Transverse colon (tissue), 4 donors: ENCODE measurements around the gene SNRNP27.

Experiments
- EP300 ChIP-seq: sonication (generic); formaldehyde crosslinking; IDR thresholded peaks from one replicate; pipeline ENCODE4 v1.6.1; 2017; ENCODE audit warnings: antibody characterized with exemption, low read depth
- POLR2A ChIP-seq: fragments of 450-650 bp; IDR thresholded peaks from one replicate; pipeline ENCODE4 v1.6.1; 2016; ENCODE audit warnings: antibody characterized with exemption, mild to moderate bottlenecking, moderate library complexity
- POLR2AphosphoS5 ChIP-seq, 3 donors: sonication (generic); formaldehyde crosslinking; IDR thresholded peaks; one replicate each; pipeline ENCODE4 v1.6.1; 2016; ENCODE audit warnings: antibody characterized with exemption in 3 of 3
- TF ChIP-seq, protein P1 (sequence below), 5 experiments: fragments of 200-600 bp in 3 of 5; fragments of 450-650 bp in 2 of 5; sonication (generic) in 3 of 5; IDR thresholded peaks; 1 replicate in 2 of 5; 2 replicates in 3 of 5; pipeline ENCODE4 v1.5.1; 2016 to 2017; ENCODE audit warnings: antibody characterized with exemption in 5 of 5, inconsistent platforms in 3 of 5, mild to moderate bottlenecking in 2 of 5, moderate library complexity in 1 of 5

DNA sequence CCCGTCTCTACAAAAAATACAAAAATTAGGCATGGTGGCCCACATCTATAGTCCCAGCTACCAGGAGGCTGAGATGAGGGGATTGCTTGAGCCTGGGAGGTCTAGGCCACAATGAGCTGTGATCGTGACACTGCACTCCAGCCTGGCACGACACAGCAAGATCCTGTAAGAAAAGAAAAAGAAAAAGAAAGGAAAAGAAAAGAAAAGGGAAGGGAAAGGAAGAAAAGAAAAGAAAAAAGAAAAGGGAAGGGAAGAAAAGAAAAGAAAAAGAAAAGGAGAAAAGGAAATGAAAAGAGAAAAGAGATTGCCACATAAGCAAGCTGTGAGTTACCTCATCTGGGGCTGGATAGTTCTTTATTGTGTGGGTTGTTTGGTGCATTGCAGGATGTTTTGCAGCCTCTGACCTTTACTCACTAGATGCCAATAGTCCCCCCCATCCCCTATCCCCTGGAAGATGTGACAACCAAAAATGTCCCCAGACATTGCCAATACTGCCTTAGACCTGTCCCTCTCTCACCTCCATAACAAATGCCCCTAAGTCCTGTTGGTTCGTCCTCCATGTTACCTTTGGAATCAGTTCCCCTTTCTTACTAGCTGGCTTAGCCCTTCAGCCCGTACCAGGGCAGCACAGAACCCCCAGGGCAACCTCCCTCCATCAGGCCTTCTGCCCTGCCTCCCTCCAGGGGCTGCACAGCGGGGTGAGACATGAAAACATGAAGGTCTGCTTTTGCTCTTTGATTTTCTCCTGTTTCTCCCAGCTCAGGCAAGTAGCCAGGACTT lies 58.8 kb downstream of the SNRNP27 start:
- TF ChIP-seq, protein P1, sequence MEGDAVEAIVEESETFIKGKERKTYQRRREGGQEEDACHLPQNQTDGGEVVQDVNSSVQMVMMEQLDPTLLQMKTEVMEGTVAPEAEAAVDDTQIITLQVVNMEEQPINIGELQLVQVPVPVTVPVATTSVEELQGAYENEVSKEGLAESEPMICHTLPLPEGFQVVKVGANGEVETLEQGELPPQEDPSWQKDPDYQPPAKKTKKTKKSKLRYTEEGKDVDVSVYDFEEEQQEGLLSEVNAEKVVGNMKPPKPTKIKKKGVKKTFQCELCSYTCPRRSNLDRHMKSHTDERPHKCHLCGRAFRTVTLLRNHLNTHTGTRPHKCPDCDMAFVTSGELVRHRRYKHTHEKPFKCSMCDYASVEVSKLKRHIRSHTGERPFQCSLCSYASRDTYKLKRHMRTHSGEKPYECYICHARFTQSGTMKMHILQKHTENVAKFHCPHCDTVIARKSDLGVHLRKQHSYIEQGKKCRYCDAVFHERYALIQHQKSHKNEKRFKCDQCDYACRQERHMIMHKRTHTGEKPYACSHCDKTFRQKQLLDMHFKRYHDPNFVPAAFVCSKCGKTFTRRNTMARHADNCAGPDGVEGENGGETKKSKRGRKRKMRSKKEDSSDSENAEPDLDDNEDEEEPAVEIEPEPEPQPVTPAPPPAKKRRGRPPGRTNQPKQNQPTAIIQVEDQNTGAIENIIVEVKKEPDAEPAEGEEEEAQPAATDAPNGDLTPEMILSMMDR (IDR thresholded peaks at IDR 0.05) = no peak
- TF ChIP-seq POLR2AphosphoS5 (IDR thresholded peaks at IDR 0.05) (no peak), POLR2A (no peak), EP300 (no peak)
